HCT116 (cell line): Measurements from ENCODE around the gene PROKR2. TPM values are rescaled to one million over a fixed set of nuclear protein-coding genes. Genes with fewer than 3 reads are reported as not detected.

Source experiments
- ATAC-seq: fragments of 200-7000 bp; cut with Tn5 transposase; 2 replicates; pipeline ENCODE4 v1.9.1; 2020; ENCODE audit warnings: mild to moderate bottlenecking, moderate library complexity
- BruUV-seq: library from RNA; stranded (reverse); fragments of 400-500 nt; replicated peaks from 2 replicates; lab custom pipeline; 2021; lab: Mats Ljungman, UMichigan
- CTCF ChIA-PET: fragments of 300-600 bp; sonication (Branson Sonifier 250); formaldehyde crosslinking; loops from one replicate; lab custom pipeline; 2021; ENCODE audit warnings: antibody characterized with exemption; lab: Charles Lee
- POLR2A ChIA-PET: fragments of 300-600, 350-600 bp; sonication (Branson Sonifier 250); formaldehyde crosslinking; loops from one replicate; lab custom pipeline; 2021; ENCODE audit warnings: antibody characterized with exemption; lab: Charles Lee
- RAD21 ChIA-PET, 2 experiments: fragments of 300-600 bp; sonication (Branson Sonifier 250); formaldehyde crosslinking; loops; one replicate each; lab custom pipeline; 2023; ENCODE audit warnings: low total read pairs in 2 of 2; ENCODE audit not compliant: uncharacterized antibody in 2 of 2, unreplicated experiment in 2 of 2, low non-redundant PET in 1 of 2; lab: Charles Lee
- DNase-seq: peaks from one replicate; pipeline ENCODE4 v3.0.0-alpha.2; 2010; ENCODE audit warnings: low read depth, low spot score
- H2AFZ ChIP-seq: fragments of 200-600 bp; shearing (Covaris generic), sonication (generic); 2 replicates; pipeline ENCODE4 v1.6.1; 2017; ENCODE audit warnings: low read depth, mixed run types, mixed read lengths, antibody characterized with exemption, low read length; ENCODE audit not compliant: poor library complexity, severe bottlenecking
- H3K27ac ChIP-seq: 2 replicates; pipeline ENCODE4 v1.5.1; 2012; ENCODE audit warnings: low read depth, low read length
- H3K27me3 ChIP-seq: fragments of 200-600 bp; sonication (generic); 2 replicates; pipeline ENCODE4 v1.6.1; 2016; ENCODE audit warnings: mixed run types, low read length, mixed read lengths; ENCODE audit not compliant: insufficient read depth
- H3K36me3 ChIP-seq, 2 experiments: fragments of 200-500 bp in 1 of 2; fragments of 200-600 bp in 1 of 2; sonication (Bioruptor generic) in 1 of 2; sonication (generic) in 1 of 2; 2 replicates each; pipeline versions ENCODE4 v1.5.1 to v1.6.1; 2014 to 2016; ENCODE audit warnings: low read length in 2 of 2, inconsistent platforms in 1 of 2, mixed read lengths in 1 of 2, mixed run types in 1 of 2; ENCODE audit not compliant: insufficient read depth in 2 of 2, control insufficient read depth in 1 of 2
- H3K4me1 ChIP-seq, 2 experiments: fragments of 200-600 bp in 1 of 2; sonication (generic) in 1 of 2; 2 replicates each; pipeline versions ENCODE4 v1.5.1 to v1.6.1; 2012 to 2017; ENCODE audit warnings: low read length in 2 of 2, inconsistent platforms in 1 of 2, mild to moderate bottlenecking in 1 of 2, mixed read lengths in 1 of 2, mixed run types in 1 of 2, moderate library complexity in 1 of 2; ENCODE audit not compliant: insufficient read depth in 2 of 2, control insufficient read depth in 1 of 2
- H3K4me2 ChIP-seq: fragments of 200-600 bp; sonication (generic); 2 replicates; pipeline ENCODE4 v1.6.1; 2017; ENCODE audit warnings: mixed run types, low read length, mixed read lengths
- H3K4me3 ChIP-seq, 2 experiments: fragments of 200-600 bp in 1 of 2; sonication (generic) in 1 of 2; replicated peaks in 1 of 2; 2 replicates each; pipeline ENCODE4 v1.5.1; 2011 to 2016; ENCODE audit warnings: low read length in 2 of 2, control low read depth in 1 of 2, low read depth in 1 of 2, mild to moderate bottlenecking in 1 of 2, mixed read lengths in 1 of 2, mixed run types in 1 of 2
- H3K79me2 ChIP-seq: fragments of 200-600 bp; sonication (generic); 2 replicates; pipeline ENCODE4 v1.6.1; 2017; ENCODE audit warnings: mild to moderate bottlenecking, mixed run types, low read length, moderate library complexity, mixed read lengths; ENCODE audit not compliant: insufficient read depth
- H3K9ac ChIP-seq: fragments of 200-600 bp; sonication (generic); 2 replicates; pipeline ENCODE4 v1.6.1; 2016; ENCODE audit warnings: low read length, mixed read lengths
- H3K9me2 ChIP-seq: fragments of 200-600 bp; sonication (generic), shearing (Covaris generic); 2 replicates; pipeline ENCODE4 v1.6.1; 2017; ENCODE audit warnings: mixed run types, mild to moderate bottlenecking, moderate library complexity; ENCODE audit not compliant: insufficient read depth
- H3K9me3 ChIP-seq, 2 experiments: fragments of 200-500 bp in 1 of 2; fragments of 200-600 bp in 1 of 2; sonication (Bioruptor generic) in 1 of 2; sonication (generic) in 1 of 2; 2 replicates each; pipeline ENCODE4 v1.6.1; 2014 to 2017; ENCODE audit warnings: low read length in 2 of 2, mixed read lengths in 2 of 2, inconsistent platforms in 1 of 2, low read depth in 1 of 2, mild to moderate bottlenecking in 1 of 2, mixed run types in 1 of 2, moderate library complexity in 1 of 2; ENCODE audit not compliant: control insufficient read depth in 1 of 2, insufficient read depth in 1 of 2
- H4K20me1 ChIP-seq: fragments of 200-600 bp; sonication (generic), shearing (Covaris generic); 2 replicates; pipeline ENCODE4 v1.6.1; 2017; ENCODE audit warnings: mixed run types, mild to moderate bottlenecking, moderate library complexity; ENCODE audit not compliant: insufficient read depth
- CBX3 ChIP-seq: IDR thresholded peaks from 2 replicates; pipeline ENCODE4 v1.6.1; 2012; ENCODE audit warnings: low read depth
- CTCF ChIP-seq, 3 experiments: fragments of 200-600 bp in 1 of 3; sonication (generic) in 1 of 3; IDR thresholded peaks in 2 of 3; conservative IDR thresholded peaks in 1 of 3; 2 replicates each; pipeline ENCODE4 v1.5.1; 2012 to 2017; ENCODE audit warnings: low read depth in 2 of 3, low read length in 2 of 3, antibody characterized with exemption in 1 of 3, borderline replicate concordance in 1 of 3, control low read depth in 1 of 3, mild to moderate bottlenecking in 1 of 3, mixed read lengths in 1 of 3, mixed run types in 1 of 3, moderate library complexity in 1 of 3; ENCODE audit not compliant: insufficient read depth in 1 of 3
- EGR1 ChIP-seq: IDR thresholded peaks from 2 replicates; pipeline ENCODE4 v1.6.1; 2012; ENCODE audit warnings: low read depth
- ELF1 ChIP-seq: IDR thresholded peaks from 2 replicates; pipeline ENCODE4 v1.6.1; 2012; ENCODE audit warnings: low read depth, borderline replicate concordance
- EZH2 ChIP-seq: fragments of 200-600 bp; sonication (generic); IDR thresholded peaks from 2 replicates; pipeline ENCODE4 v1.6.1; 2017; ENCODE audit warnings: antibody characterized with exemption, mixed run types
- FOSL1 ChIP-seq: IDR thresholded peaks from 2 replicates; pipeline ENCODE4 v1.6.1; 2012; ENCODE audit warnings: low read depth
- MAX ChIP-seq: IDR thresholded peaks from 2 replicates; pipeline ENCODE4 v1.6.1; 2012
- POLR2A ChIP-seq: IDR thresholded peaks from 2 replicates; pipeline ENCODE4 v1.7.0; 2011; ENCODE audit warnings: borderline replicate concordance; ENCODE audit not compliant: insufficient read depth, insufficient read length; ENCODE audit errors: extremely low read depth
- RAD21 ChIP-seq: IDR thresholded peaks from 2 replicates; pipeline ENCODE4 v1.6.1; 2012; ENCODE audit warnings: low read depth, mild to moderate bottlenecking
- SRF ChIP-seq: IDR thresholded peaks from 2 replicates; pipeline ENCODE4 v1.6.1; 2012; ENCODE audit warnings: low read depth
- TCF7L2 ChIP-seq: IDR thresholded peaks from 2 replicates; pipeline ENCODE4 v1.7.0; 2011; ENCODE audit warnings: borderline replicate concordance, inconsistent platforms; ENCODE audit not compliant: insufficient read depth, insufficient read length; ENCODE audit errors: extremely low read depth
- YY1 ChIP-seq: IDR thresholded peaks from 2 replicates; pipeline ENCODE4 v1.6.1; 2011; ENCODE audit warnings: low read length, low read depth, moderate library complexity, mild to moderate bottlenecking; ENCODE audit not compliant: insufficient replicate concordance; ENCODE audit errors: extremely low read depth
- ZFX ChIP-seq: fragments of 450-650 bp; IDR thresholded peaks from 2 replicates; pipeline ENCODE4 v1.6.1; 2017
- intact Hi-C: fragments of 100-400 bp; cut with micrococcal nuclease; formaldehyde crosslinking; loops from 2 replicates; pipeline ENCODE4 v1.10.0; 2022
- total RNA-seq: library from RNA; stranded (reverse); gene quantifications from one replicate; pipeline ENCODE4 v1.2.1, GENCODE V29; 2021; ENCODE audit not compliant: unreplicated experiment

The PROKR2 gene
- total RNA-seq, 1 experiment from 2014 or later = not detected

GRCh38 chr20:5272268-5272667 lies 44.5 kb downstream of the PROKR2 start (continued):
- no peak for TF ChIP-seq CTCF (IDR thresholded peaks at IDR 0.05 in 2 of 3, conservative IDR thresholded peaks at IDR 0.05 in 1 of 3; ENCODE audit: borderline replicate concordance in 1 of 3, insufficient read depth in 1 of 3, low read depth in 2 of 3, low read length in 2 of 3)
- TF ChIP-seq SRF = no peak
- TF ChIP-seq RAD21 = no peak
- no peak for TF ChIP-seq TCF7L2
- TF ChIP-seq FOSL1 = no peak
- TF ChIP-seq POLR2A = no peak
- TF ChIP-seq ELF1 = no peak
- TF ChIP-seq CBX3 = no peak

GRCh38 chr20:5270603-5271002 lies 46.2 kb downstream of the PROKR2 start:
- DNase-seq = no peak
- no peaks in the 10 kb centered on the region for H3K36me3 ChIP-seq
- CTCF ChIA-PET = no interaction called here
- no peak overlapping the region for H2AFZ ChIP-seq
- H4K20me1 ChIP-seq = no peaks in the 10 kb centered on the region
- no peaks in the 10 kb centered on the region for H3K79me2 ChIP-seq
- no peaks in the 10 kb centered on the region for H3K4me1 ChIP-seq
- H3K9ac ChIP-seq = no peak overlapping the region
- intact Hi-C loops = no loop called here
- no peak for ATAC-seq
- no peaks in the 10 kb centered on the region for H3K9me3 ChIP-seq
- H3K4me3 ChIP-seq = no peak overlapping the region
- no peaks in the 10 kb centered on the region for H3K9me2 ChIP-seq
- RAD21 ChIA-PET = no interaction called here
- no peak overlapping the region for H3K27ac ChIP-seq
- TF ChIP-seq YY1 = no peak
- no peak for TF ChIP-seq CTCF (IDR thresholded peaks at IDR 0.05 in 2 of 3, conservative IDR thresholded peaks at IDR 0.05 in 1 of 3; ENCODE audit: borderline replicate concordance in 1 of 3, insufficient read depth in 1 of 3, low read depth in 2 of 3, low read length in 2 of 3)
- TF ChIP-seq ZFX = no peak
- TF ChIP-seq EGR1 = no peak
- TF ChIP-seq EZH2 = no peak
- no peak for TF ChIP-seq SRF
- TF ChIP-seq CBX3 = no peak
- TF ChIP-seq MAX = no peak
- POLR2A ChIA-PET = no interaction called here
- BruUV-seq = no TSS peak
- peaks cover 17% of the 10 kb centered on the region; the same call in 1 of the 2 replicates for H3K27me3 ChIP-seq
- H3K4me2 ChIP-seq = no peak overlapping the region
